Calu3 (cell line): ENCODE data around the gene DYNLRB1. TPM values are rescaled to one million over a fixed set of nuclear protein-coding genes. Genes with fewer than 3 reads are reported as not detected.

Experiments used
- BruUV-seq: library from RNA; stranded (reverse); fragments of 400-500 nt; replicated peaks from 2 replicates; lab custom pipeline; 2021; lab: Mats Ljungman, UMichigan
- CTCF ChIA-PET: fragments of 300-600 bp; sonication (Branson Sonifier 250); formaldehyde crosslinking; loops from one replicate; lab custom pipeline; 2022; ENCODE audit warnings: antibody characterized with exemption; lab: Charles Lee
- DNase-seq: peaks from one replicate; pipeline ENCODE4 v3.0.0; 2022
- H3K27ac Mint-ChIP-seq: one replicate; pipeline ENCODE4 v1.8.0; 2022; ENCODE audit warnings: mixed read lengths; ENCODE audit not compliant: unreplicated experiment
- H3K27me3 Mint-ChIP-seq: one replicate; pipeline ENCODE4 v1.8.0; 2022; ENCODE audit warnings: mixed read lengths; ENCODE audit not compliant: unreplicated experiment
- H3K36me3 Mint-ChIP-seq: one replicate; pipeline ENCODE4 v1.8.0; 2022; ENCODE audit warnings: mild to moderate bottlenecking, moderate library complexity, mixed read lengths; ENCODE audit not compliant: insufficient read depth, unreplicated experiment
- H3K4me1 Mint-ChIP-seq: one replicate; pipeline ENCODE4 v1.8.0; 2022; ENCODE audit warnings: mild to moderate bottlenecking, low read depth, mixed read lengths; ENCODE audit not compliant: unreplicated experiment
- H3K4me3 Mint-ChIP-seq: one replicate; pipeline ENCODE4 v1.8.0; 2022; ENCODE audit warnings: mild to moderate bottlenecking, low read depth, moderate library complexity, mixed read lengths; ENCODE audit not compliant: unreplicated experiment
- H3K9me3 Mint-ChIP-seq: one replicate; pipeline ENCODE4 v1.8.0; 2022; ENCODE audit warnings: low read depth, mixed read lengths; ENCODE audit not compliant: unreplicated experiment
- CTCF ChIP-seq: fragments of 200-600 bp; IDR thresholded peaks from one replicate; pipeline ENCODE4 v1.8.0; 2022; ENCODE audit warnings: antibody characterized with exemption; ENCODE audit not compliant: unreplicated experiment
- intact Hi-C: fragments of 100-400 bp; cut with micrococcal nuclease; formaldehyde crosslinking; loops from one replicate; pipeline ENCODE4 v1.10.0; 2022; ENCODE audit not compliant: unreplicated experiment
- total RNA-seq: library from RNA; stranded (reverse); gene quantifications from 2 replicates; pipeline ENCODE4 v1.2.3, GENCODE V29; 2022

The DYNLRB1 gene
- total RNA-seq, 1 experiment from 2014 or later = 229 TPM

DNA sequence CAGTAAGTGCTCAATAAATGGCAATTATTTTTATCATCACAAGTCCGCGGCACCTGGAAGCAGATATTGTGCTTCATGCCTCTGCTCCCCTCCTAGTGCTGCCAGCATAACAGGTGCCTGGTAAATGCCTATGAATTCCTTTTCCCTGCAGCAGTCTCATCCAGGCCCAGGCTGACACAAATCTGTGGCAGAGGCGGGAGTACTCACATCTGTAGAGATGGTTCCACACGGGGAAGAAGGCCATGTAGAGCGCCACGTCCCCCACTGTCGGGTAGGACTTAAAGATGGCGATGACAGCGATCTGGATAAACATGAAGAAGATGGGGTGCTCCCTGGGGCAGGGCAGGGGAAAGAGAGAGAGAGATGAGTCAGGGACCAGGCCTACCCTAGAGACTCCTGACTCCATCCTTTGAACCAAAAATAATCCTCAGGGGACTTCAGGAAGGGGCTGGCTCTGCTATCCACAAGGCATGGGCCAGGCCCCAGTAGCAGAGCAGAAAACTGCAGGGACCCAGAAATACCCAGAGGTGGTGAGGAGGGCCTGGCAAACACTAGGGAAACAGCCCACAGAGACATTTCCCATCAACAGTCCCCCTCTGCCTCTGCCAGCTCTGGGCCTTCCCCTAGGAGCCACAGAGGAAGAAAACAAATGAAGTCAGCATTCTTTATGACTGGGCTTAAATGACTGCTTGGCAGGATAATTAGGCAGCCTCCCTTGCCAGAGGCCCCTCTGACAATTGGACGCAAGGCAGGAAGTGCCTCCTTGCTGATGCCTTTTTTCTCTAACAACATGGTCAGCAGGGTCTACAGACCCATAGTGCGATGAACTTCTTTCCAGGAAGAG lies 65.3 kb downstream of the DYNLRB1 start:
- no TSS peak for BruUV-seq
- intact Hi-C loops = no loop called here
- H3K4me1 Mint-ChIP-seq = peaks cover 17% of the 10 kb centered on the region
- CTCF ChIA-PET = interaction anchor here (1.0 to 2.6 kb wide), 2 partner anchors 10 to 188 kb away, joined by 3 to 34 read pairs; no protein-coding TSS in a partner anchor
- no peak for DNase-seq
- no peak overlapping the region for H3K27ac Mint-ChIP-seq
- H3K36me3 Mint-ChIP-seq = no peaks in the 10 kb centered on the region
- TF ChIP-seq CTCF = no peak
- H3K9me3 Mint-ChIP-seq = no peaks in the 10 kb centered on the region
- no peak overlapping the region for H3K4me3 Mint-ChIP-seq
- no peaks in the 10 kb centered on the region for H3K27me3 Mint-ChIP-seq

GRCh38 chr20:34582221-34582620 lies 66.0 kb downstream of the DYNLRB1 start:
- CTCF ChIA-PET = interaction anchor here (0.9 to 1.2 kb wide), 3 partner anchors 9 to 187 kb away, joined by 3 to 4 read pairs (median 3); no protein-coding TSS in a partner anchor
- H3K27me3 Mint-ChIP-seq = no peaks in the 10 kb centered on the region
- intact Hi-C loops = no loop called here
- H3K36me3 Mint-ChIP-seq = no peaks in the 10 kb centered on the region
- H3K9me3 Mint-ChIP-seq = no peaks in the 10 kb centered on the region
- peaks cover 17% of the 10 kb centered on the region for H3K4me1 Mint-ChIP-seq
- no TSS peak for BruUV-seq
- no peak overlapping the region for H3K4me3 Mint-ChIP-seq
- DNase-seq = no peak
- no peak for TF ChIP-seq CTCF
- H3K27ac Mint-ChIP-seq = no peak overlapping the region

GRCh38 chr20:34582911-34583310 lies 66.7 kb downstream of the DYNLRB1 start:
- Mint-ChIP-seq H3K4me3 (no peak overlapping the region), H3K9me3 (no peaks in the 10 kb centered on the region), H3K4me1 (peaks cover 17% of the 10 kb centered on the region), H3K36me3 (no peaks in the 10 kb centered on the region), H3K27me3 (no peaks in the 10 kb centered on the region), H3K27ac (no peak overlapping the region)
- no peak for TF ChIP-seq CTCF
- no peak for DNase-seq
- intact Hi-C loops = no loop called here
- no TSS peak for BruUV-seq
- CTCF ChIA-PET = interaction anchor here (0.5 to 1.4 kb wide), 6 partner anchors 13 to 187 kb away, joined by 3 to 6 read pairs (median 4); no protein-coding TSS in a partner anchor

GRCh38 chr20:34583544-34583943 lies 67.3 kb downstream of the DYNLRB1 start:
- Mint-ChIP-seq H3K4me1 (peaks cover 17% of the 10 kb centered on the region), H3K4me3 (no peak overlapping the region), H3K27ac (no peak overlapping the region), H3K36me3 (no peaks in the 10 kb centered on the region), H3K9me3 (no peaks in the 10 kb centered on the region), H3K27me3 (no peaks in the 10 kb centered on the region)
- TF ChIP-seq CTCF = no peak
- CTCF ChIA-PET = interaction anchor here (0.6 to 1.4 kb wide), 6 partner anchors 14 to 186 kb away, joined by 3 to 6 read pairs (median 4); no protein-coding TSS in a partner anchor
- intact Hi-C loops = no loop called here
- no peak for DNase-seq
- BruUV-seq = no TSS peak
